ENCODE data around the gene CREG2.

CREG2 gene

GRCh38 chr2:101415220-101415619 lies 27.9 kb upstream of the CREG2 start:
- H3K27ac ChIP-seq (replicated peaks), result no peak overlapping the region
- no peak for DNase-seq (ENCODE audit: low read depth in 1 of 2, low spot score in 1 of 2)
- H3K4me3 ChIP-seq (replicated peaks; ENCODE audit: insufficient read depth, low read length), result no peak overlapping the region
- H3K27me3 ChIP-seq (ENCODE audit: insufficient read depth, poor library complexity, severe bottlenecking), result no peaks in the 10 kb centered on the region
- TF ChIP-seq SPI1 (IDR thresholded peaks at IDR 0.05; ENCODE audit: borderline replicate concordance, low read depth) (no peak), GABPA (IDR thresholded peaks at IDR 0.05; ENCODE audit: low read depth) (no peak), REST (IDR thresholded peaks at IDR 0.05; ENCODE audit: insufficient replicate concordance, low read depth) (no peak), POLR2AphosphoS5 (IDR thresholded peaks at IDR 0.05; ENCODE audit: low read depth) (no peak), CTCF (IDR thresholded peaks at IDR 0.05; ENCODE audit: insufficient read depth, low read length) (no peak)

GRCh38 chr2:101412092-101412694 lies 24.9 kb upstream of the CREG2 start:
- no peak overlapping the region for H3K4me3 ChIP-seq (replicated peaks; ENCODE audit: insufficient read depth, low read length)
- no peak overlapping the region for H3K27ac ChIP-seq (replicated peaks)
- no peak for TF ChIP-seq GABPA (IDR thresholded peaks at IDR 0.05; ENCODE audit: low read depth)
- no peak for TF ChIP-seq CTCF (IDR thresholded peaks at IDR 0.05; ENCODE audit: insufficient read depth, low read length)
- no peak for TF ChIP-seq SPI1 (IDR thresholded peaks at IDR 0.05; ENCODE audit: borderline replicate concordance, low read depth)
- no peak for TF ChIP-seq REST (IDR thresholded peaks at IDR 0.05; ENCODE audit: insufficient replicate concordance, low read depth)
- TF ChIP-seq POLR2AphosphoS5 (IDR thresholded peaks at IDR 0.05; ENCODE audit: low read depth), result no peak
- no peaks in the 10 kb centered on the region for H3K27me3 ChIP-seq (ENCODE audit: insufficient read depth, poor library complexity, severe bottlenecking)
- no peak for DNase-seq (ENCODE audit: low read depth in 1 of 2, low spot score in 1 of 2)

GRCh38 chr2:101410746-101411145 lies 23.4 kb upstream of the CREG2 start:
- no peak for DNase-seq (ENCODE audit: low read depth in 1 of 2, low spot score in 1 of 2)
- Histone ChIP-seq H3K27me3 (ENCODE audit: insufficient read depth, poor library complexity, severe bottlenecking) (no peaks in the 10 kb centered on the region), H3K4me3 (replicated peaks; ENCODE audit: insufficient read depth, low read length) (no peak overlapping the region), H3K27ac (replicated peaks) (no peak overlapping the region)
- TF ChIP-seq GABPA (IDR thresholded peaks at IDR 0.05; ENCODE audit: low read depth), result no peak
- no peak for TF ChIP-seq SPI1 (IDR thresholded peaks at IDR 0.05; ENCODE audit: borderline replicate concordance, low read depth)
- no peak for TF ChIP-seq CTCF (IDR thresholded peaks at IDR 0.05; ENCODE audit: insufficient read depth, low read length)
- TF ChIP-seq POLR2AphosphoS5 (IDR thresholded peaks at IDR 0.05; ENCODE audit: low read depth), result no peak
- no peak for TF ChIP-seq REST (IDR thresholded peaks at IDR 0.05; ENCODE audit: insufficient replicate concordance, low read depth)

All from HL-60 (cell line).